Thymus (tissue), 11 donors: ENCODE data around the gene ZFP36L1. TPM values are rescaled to one million over a fixed set of nuclear protein-coding genes. Genes with fewer than 3 reads are reported as not detected.

Experiments
- DNase-seq, 9 donors: peaks; one replicate each; pipeline ENCODE4 v3.0.0-alpha.2; 2013; ENCODE audit warnings: low spot score in 9 of 9, low read depth in 6 of 9, missing footprints in 1 of 9
- H3K27ac ChIP-seq, 2 donors: one replicate each; pipeline ENCODE4 v1.5.1; 2013; ENCODE audit warnings: control low read depth in 1 of 2, low read depth in 1 of 2, low read length in 1 of 2, mild to moderate bottlenecking in 1 of 2, moderate library complexity in 1 of 2
- H3K27me3 ChIP-seq, 2 donors: one replicate each; pipeline ENCODE4 v1.5.1; 2013; ENCODE audit warnings: low read length in 1 of 2; ENCODE audit not compliant: control insufficient read depth in 2 of 2, insufficient read depth in 1 of 2
- H3K36me3 ChIP-seq, 2 donors: one replicate each; pipeline ENCODE4 v1.5.1; 2013; ENCODE audit warnings: low read length in 1 of 2, mild to moderate bottlenecking in 1 of 2, moderate library complexity in 1 of 2; ENCODE audit not compliant: control insufficient read depth in 2 of 2, insufficient read depth in 2 of 2
- H3K4me1 ChIP-seq, 2 donors: one replicate each; pipeline ENCODE4 v1.5.1; 2013; ENCODE audit warnings: low read length in 2 of 2; ENCODE audit not compliant: control insufficient read depth in 2 of 2, insufficient read depth in 2 of 2
- H3K4me3 ChIP-seq, 2 donors: one replicate each; pipeline ENCODE4 v1.5.1; 2013; ENCODE audit warnings: low read length in 2 of 2, control low read depth in 1 of 2, mild to moderate bottlenecking in 1 of 2
- H3K9me3 ChIP-seq, 2 donors: one replicate each; pipeline ENCODE4 v1.5.1; 2013; ENCODE audit warnings: low read length in 1 of 2, mild to moderate bottlenecking in 1 of 2; ENCODE audit not compliant: control insufficient read depth in 2 of 2, insufficient read depth in 1 of 2
- WGBS: extraction: QIAGEN DNeasy Blood & Tissue Kit; methylation state at CpG from one replicate; pipeline ENCODE4 v1.1.7; 2013; 5-methylcytosine and 5-hydroxymethylcytosine counted together
- polyA plus RNA-seq: library from polyadenylated mRNA; stranded (reverse); fragments of 200-250 nt; gene quantifications from one replicate; pipeline ENCODE4 v1.2.3, GENCODE V29; 2013
- total RNA-seq: library from RNA; stranded (reverse); fragments of 120-200 nt; gene quantifications from one replicate; pipeline ENCODE4 v1.2.4, GENCODE V29; 2013
- donor health status: healthy.

Gene ZFP36L1
- total and polyA plus RNA-seq, 2 donors, result 30.0 to 109 TPM

DNA sequence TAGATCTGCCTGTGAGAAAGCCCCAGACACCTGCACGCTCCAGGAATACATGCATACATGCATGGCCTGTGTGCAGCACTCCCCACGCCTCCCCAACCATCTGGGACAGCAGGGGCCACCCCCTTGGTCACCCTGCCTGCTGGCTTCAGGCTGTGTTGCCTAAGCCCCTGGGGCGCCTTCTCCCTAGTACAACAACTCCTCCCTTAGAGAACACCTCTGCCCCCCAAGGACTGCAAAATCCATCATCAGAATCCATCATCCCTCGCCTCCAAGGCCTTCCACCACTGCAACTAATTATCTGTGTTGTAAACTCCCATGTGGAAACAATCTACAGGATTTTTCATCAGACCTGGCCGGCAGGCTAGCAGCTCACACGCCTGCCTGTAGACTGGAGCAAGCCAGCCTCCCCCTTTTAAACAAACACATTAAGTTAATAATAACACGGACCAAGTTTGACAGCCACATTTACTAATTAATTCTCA lies 36.8 kb downstream of the ZFP36L1 start:
- peaks cover 0 to 13% of the 10 kb centered on the region in 2 donors for H3K4me1 ChIP-seq
- H3K4me3 ChIP-seq, result no peak overlapping the region
- no peaks in the 10 kb centered on the region for H3K36me3 ChIP-seq
- no peaks in the 10 kb centered on the region for H3K9me3 ChIP-seq
- WGBS, result 95% methylated on average over 7 of the region's 7 CpGs
- DNase-seq, result no peak
- H3K27me3 ChIP-seq, result no peaks in the 10 kb centered on the region
- H3K27ac ChIP-seq, result no peak overlapping the region

DNA sequence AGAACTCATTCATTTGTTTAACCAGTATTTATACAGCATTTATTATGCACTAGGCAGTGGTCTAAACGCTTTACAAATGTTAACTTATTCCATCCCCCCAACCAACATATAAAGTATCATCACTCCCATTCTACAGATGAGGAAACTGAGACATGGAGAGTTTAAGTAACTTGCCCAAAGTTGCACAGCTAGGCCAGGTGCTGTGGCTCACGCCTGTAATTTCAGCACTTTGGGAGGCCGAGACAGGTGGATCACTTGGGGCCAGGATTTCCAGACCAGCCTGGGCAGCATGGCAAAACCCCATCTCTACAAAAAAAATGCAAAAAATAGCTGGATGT lies 37.9 kb downstream of the ZFP36L1 start:
- Histone ChIP-seq H3K36me3 (no peaks in the 10 kb centered on the region), H3K27ac (no peak overlapping the region), H3K27me3 (no peaks in the 10 kb centered on the region), H3K4me1 (peaks cover 0 to 13% of the 10 kb centered on the region in 2 donors), H3K9me3 (no peaks in the 10 kb centered on the region), H3K4me3 (no peak overlapping the region)
- no peak for DNase-seq
- WGBS, result 97% methylated on average over 3 of the region's 3 CpGs

GRCh38 chr14:68753690-68754089 lies 39.2 kb downstream of the ZFP36L1 start:
- Histone ChIP-seq H3K9me3 (no peaks in the 10 kb centered on the region), H3K27me3 (no peaks in the 10 kb centered on the region), H3K4me1 (peaks cover 0 to 13% of the 10 kb centered on the region in 2 donors), H3K27ac (no peak overlapping the region), H3K36me3 (no peaks in the 10 kb centered on the region), H3K4me3 (no peak overlapping the region)
- 98% methylated on average over 4 of the region's 4 CpGs for WGBS
- DNase-seq, result no peak

- H3K27me3 ChIP-seq, result no peaks in the 10 kb centered on the region
- no peak overlapping the region for H3K4me3 ChIP-seq
- no peaks in the 10 kb centered on the region for H3K9me3 ChIP-seq
- no peak for DNase-seq
- H3K36me3 ChIP-seq, result no peaks in the 10 kb centered on the region
- over 99% methylated on average over 6 of the region's 6 CpGs for WGBS
- peaks cover 0 to 2% of the 10 kb centered on the region in 2 donors for H3K4me1 ChIP-seq
- H3K27ac ChIP-seq, result no peak overlapping the region
Observed at GRCh38 chr14:68752271-68753006, 40.4 kb downstream of the ZFP36L1 start.

GRCh38 chr14:68749487-68750475 lies 43.1 kb downstream of the ZFP36L1 start:
- H3K27me3 ChIP-seq, result no peaks in the 10 kb centered on the region
- DNase-seq, result no peak
- WGBS, result 96% methylated on average over 11 of the region's 11 CpGs

GRCh38 chr14:68748691-68749090 lies 44.2 kb downstream of the ZFP36L1 start:
- H3K27ac ChIP-seq, result no peak overlapping the region
- DNase-seq, result no peak
- H3K9me3 ChIP-seq, result no peaks in the 10 kb centered on the region
- no peaks in the 10 kb centered on the region for H3K36me3 ChIP-seq
- H3K27me3 ChIP-seq, result peaks cover 0 to 2% of the 10 kb centered on the region in 2 donors
- no peak overlapping the region for H3K4me3 ChIP-seq
- H3K4me1 ChIP-seq, result no peaks in the 10 kb centered on the region
- 97% methylated on average over 5 of the region's 5 CpGs for WGBS

More at GRCh38 chr14:68749487-68750475, 43.1 kb downstream of the ZFP36L1 start:
- Histone ChIP-seq H3K4me1 (no peaks in the 10 kb centered on the region), H3K4me3 (no peak overlapping the region), H3K36me3 (no peaks in the 10 kb centered on the region), H3K9me3 (no peaks in the 10 kb centered on the region), H3K27ac (no peak overlapping the region)

GRCh38 chr14:68748260-68748659 lies 44.6 kb downstream of the ZFP36L1 start:
- H3K4me1 ChIP-seq, result no peaks in the 10 kb centered on the region
- H3K4me3 ChIP-seq, result no peak overlapping the region
- H3K27me3 ChIP-seq, result peaks cover 0 to 2% of the 10 kb centered on the region in 2 donors
- no peak for DNase-seq
- no peaks in the 10 kb centered on the region for H3K9me3 ChIP-seq
- H3K27ac ChIP-seq, result no peak overlapping the region
- WGBS, result 98% methylated on average over 10 of the region's 10 CpGs
- no peaks in the 10 kb centered on the region for H3K36me3 ChIP-seq

GRCh38 chr14:68747393-68747792 lies 45.5 kb downstream of the ZFP36L1 start:
- H3K9me3 ChIP-seq, result no peaks in the 10 kb centered on the region
- no peak for DNase-seq
- H3K36me3 ChIP-seq, result no peaks in the 10 kb centered on the region
- peaks cover 0 to 2% of the 10 kb centered on the region in 2 donors for H3K27me3 ChIP-seq
- no peak overlapping the region for H3K27ac ChIP-seq
- H3K4me1 ChIP-seq, result no peaks in the 10 kb centered on the region
- 99% methylated on average over 5 of the region's 5 CpGs for WGBS
- H3K4me3 ChIP-seq, result no peak overlapping the region

DNA sequence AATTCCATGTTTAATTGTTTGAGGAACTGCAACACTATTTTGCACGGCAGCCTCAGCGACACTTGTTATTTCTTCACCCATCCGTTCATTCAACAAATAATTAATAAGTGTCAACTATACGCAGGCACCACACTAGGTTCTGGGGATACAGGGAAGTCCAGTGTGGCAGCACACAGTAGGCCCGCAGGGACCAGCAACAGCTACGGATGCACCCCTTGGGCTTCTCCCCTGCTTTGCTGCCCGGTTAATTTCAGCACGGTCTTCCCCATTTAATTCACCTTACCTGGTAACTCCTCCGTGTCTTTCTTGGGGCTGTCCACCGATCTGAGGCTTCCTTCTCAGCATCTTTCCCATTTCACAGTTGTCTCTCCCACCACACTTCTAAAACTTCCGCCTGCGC lies 48.3 kb downstream of the ZFP36L1 start:
- Histone ChIP-seq H3K36me3 (no peaks in the 10 kb centered on the region), H3K9me3 (no peaks in the 10 kb centered on the region), H3K27ac (no peak overlapping the region), H3K4me1 (peaks cover 0 to 3% of the 10 kb centered on the region in 2 donors), H3K4me3 (no peak overlapping the region), H3K27me3 (peaks cover 0 to 2% of the 10 kb centered on the region in 2 donors)
- DNase-seq, result no peak
- 96% methylated on average over 12 of the region's 12 CpGs for WGBS
